Ovary (tissue), 3 donors: Measurements from ENCODE around the gene CFAP251.

ENCODE experiments used
- CTCF ChIP-seq, 3 donors: fragments of 450-650 bp in 2 of 3; fragments of 200-600 bp in 1 of 3; IDR thresholded peaks; one replicate each; pipeline versions ENCODE4 v1.5.1 to v1.8.0; 2016 to 2022; ENCODE audit warnings: antibody characterized with exemption in 3 of 3, mild to moderate bottlenecking in 1 of 3
- EP300 ChIP-seq: sonication (generic); formaldehyde crosslinking; IDR thresholded peaks from one replicate; pipeline ENCODE4 v1.6.1; 2017; ENCODE audit warnings: antibody characterized with exemption
- POLR2A ChIP-seq: fragments of 450-650 bp; IDR thresholded peaks from one replicate; pipeline ENCODE4 v1.6.1; 2017; ENCODE audit warnings: antibody characterized with exemption, mild to moderate bottlenecking, moderate library complexity
- donor health status: DM: no; HTN: no; CAD: no.

GRCh38 chr12:122021193-122021821 is 102.9 kb downstream of the CFAP251 start:
- TF ChIP-seq CTCF (IDR thresholded peaks at IDR 0.05) (no peak), EP300 (no peak), POLR2A (no peak)
